Liver (tissue), 9 donors: ENCODE measurements around the gene SH2D3A. TPM values are rescaled to one million over a fixed set of nuclear protein-coding genes. Genes with fewer than 3 reads are reported as not detected.
A peak's percentile ranks its signal among the peaks of the same experiment; 100 is the strongest.

Source experiments
- DNase-seq: peaks from one replicate; pipeline ENCODE4 v3.0.0-alpha.2; 2017; ENCODE audit warnings: low spot score
- H3K27ac ChIP-seq, 2 donors: one replicate each; pipeline ENCODE4 v1.7.0; 2013; ENCODE audit warnings: inconsistent platforms in 2 of 2, low read length in 2 of 2, control low read depth in 1 of 2, low read depth in 1 of 2, mild to moderate bottlenecking in 1 of 2
- H3K27me3 ChIP-seq, 4 donors: one replicate each; pipeline versions ENCODE4 v1.6.1 to v1.7.0; 2013; ENCODE audit warnings: low read length in 3 of 4, inconsistent platforms in 1 of 4, mild to moderate bottlenecking in 1 of 4, moderate library complexity in 1 of 4; ENCODE audit not compliant: control insufficient read depth in 4 of 4, insufficient read depth in 4 of 4
- H3K36me3 ChIP-seq, 4 donors: one replicate each; pipeline versions ENCODE4 v1.6.1 to v1.7.0; 2013; ENCODE audit warnings: low read length in 3 of 4, mild to moderate bottlenecking in 3 of 4, low read depth in 1 of 4, moderate library complexity in 1 of 4; ENCODE audit not compliant: control insufficient read depth in 4 of 4, insufficient read depth in 3 of 4
- H3K4me1 ChIP-seq, 4 donors: one replicate each; pipeline versions ENCODE4 v1.6.1 to v1.7.0; 2013; ENCODE audit warnings: low read length in 3 of 4, mild to moderate bottlenecking in 3 of 4, moderate library complexity in 1 of 4; ENCODE audit not compliant: control insufficient read depth in 4 of 4, insufficient read depth in 4 of 4
- H3K4me3 ChIP-seq, 3 donors: one replicate each; pipeline versions ENCODE4 v1.6.1 to v1.7.0; 2013; ENCODE audit warnings: low read length in 3 of 3, control low read depth in 1 of 3, low read depth in 1 of 3, mild to moderate bottlenecking in 1 of 3
- H3K9ac ChIP-seq, 2 donors: one replicate each; pipeline ENCODE4 v1.7.0; 2013; ENCODE audit warnings: low read length in 2 of 2, mild to moderate bottlenecking in 2 of 2, moderate library complexity in 2 of 2, control low read depth in 1 of 2, low read depth in 1 of 2
- H3K9me3 ChIP-seq, 4 donors: one replicate each; pipeline versions ENCODE4 v1.6.1 to v1.7.0; 2013; ENCODE audit warnings: low read length in 3 of 4; ENCODE audit not compliant: control insufficient read depth in 4 of 4
- EGR1 ChIP-seq, 2 donors: IDR thresholded peaks; 2 replicates each; pipeline ENCODE4 v1.6.1; 2016 to 2018; ENCODE audit warnings: antibody characterized with exemption in 2 of 2, low read depth in 2 of 2
- FOXA2 ChIP-seq: IDR thresholded peaks from 2 replicates; pipeline ENCODE4 v1.6.1; 2016; ENCODE audit warnings: antibody characterized with exemption
- GABPA ChIP-seq, 2 donors: IDR thresholded peaks in 1 of 2; conservative IDR thresholded peaks in 1 of 2; 2 replicates each; pipeline ENCODE4 v1.6.1; 2016; ENCODE audit warnings: antibody characterized with exemption in 2 of 2, mild to moderate bottlenecking in 1 of 2, moderate library complexity in 1 of 2
- HNF4G ChIP-seq: IDR thresholded peaks from 2 replicates; pipeline ENCODE4 v1.6.1; 2016; ENCODE audit warnings: antibody characterized with exemption
- RAD21 ChIP-seq, 2 donors: IDR thresholded peaks; 2 replicates each; pipeline ENCODE4 v1.6.1; 2016; ENCODE audit warnings: antibody characterized with exemption in 2 of 2, mild to moderate bottlenecking in 2 of 2
- REST ChIP-seq: IDR thresholded peaks from 2 replicates; pipeline ENCODE4 v1.6.1; 2016; ENCODE audit warnings: antibody characterized with exemption, mild to moderate bottlenecking
- RXRA ChIP-seq, 2 donors: IDR thresholded peaks; 2 replicates each; pipeline ENCODE4 v1.6.1; 2017 to 2018; ENCODE audit warnings: antibody characterized with exemption in 2 of 2, mild to moderate bottlenecking in 1 of 2
- TAF1 ChIP-seq: conservative IDR thresholded peaks from 2 replicates; pipeline ENCODE4 v1.6.1; 2016; ENCODE audit warnings: antibody characterized with exemption, mild to moderate bottlenecking
- YY1 ChIP-seq: IDR thresholded peaks from 2 replicates; pipeline ENCODE4 v1.6.1; 2016; ENCODE audit warnings: antibody characterized with exemption, mild to moderate bottlenecking
- ZBTB33 ChIP-seq: IDR thresholded peaks from 2 replicates; pipeline ENCODE4 v1.6.1; 2016; ENCODE audit warnings: antibody characterized with exemption
- WGBS: extraction: QIAGEN DNeasy Blood & Tissue Kit; methylation state at CpG from one replicate; pipeline ENCODE4 v1.1.7; 2013; 5-methylcytosine and 5-hydroxymethylcytosine counted together
- polyA plus RNA-seq, 2 donors: library from polyadenylated mRNA; stranded (reverse) in 1 of 2; unstranded in 1 of 2; fragments of 200-250 nt in 1 of 2; fragments of >200 nt in 1 of 2; fragmentation: Nextera tagmentation in 1 of 2; extraction: Ambion mirVana in 1 of 2; gene quantifications; one replicate each; pipeline versions ENCODE4 v1.2.1 to v1.2.3, GENCODE V29; 2013 to 2015
- total RNA-seq, 2 donors: library from RNA; depleted of rRNA; stranded (reverse); fragments of >200 nt; gene quantifications; one replicate each; pipeline ENCODE4 v1.2.3, GENCODE V29; 2014
- TF ChIP-seq, protein P1 (sequence below): fragments of 150-350 bp; IDR thresholded peaks from 2 replicates; pipeline ENCODE4 v1.5.1; 2017; ENCODE audit warnings: improper control_type of control experiment, low read depth, low read length; ENCODE audit not compliant: missing input control
- TF ChIP-seq, protein P2 (sequence below): IDR thresholded peaks from 2 replicates; pipeline ENCODE4 v1.6.1; 2016; ENCODE audit warnings: antibody characterized with exemption
- donor health status: healthy.
- donor health status: healthy.
- donor health status: healthy.
- donor health status: healthy.
- donor health status: healthy.

Gene SH2D3A
- total and polyA plus RNA-seq, 4 donors = 0.23 to 1.0 (median 0.77) TPM

DNA sequence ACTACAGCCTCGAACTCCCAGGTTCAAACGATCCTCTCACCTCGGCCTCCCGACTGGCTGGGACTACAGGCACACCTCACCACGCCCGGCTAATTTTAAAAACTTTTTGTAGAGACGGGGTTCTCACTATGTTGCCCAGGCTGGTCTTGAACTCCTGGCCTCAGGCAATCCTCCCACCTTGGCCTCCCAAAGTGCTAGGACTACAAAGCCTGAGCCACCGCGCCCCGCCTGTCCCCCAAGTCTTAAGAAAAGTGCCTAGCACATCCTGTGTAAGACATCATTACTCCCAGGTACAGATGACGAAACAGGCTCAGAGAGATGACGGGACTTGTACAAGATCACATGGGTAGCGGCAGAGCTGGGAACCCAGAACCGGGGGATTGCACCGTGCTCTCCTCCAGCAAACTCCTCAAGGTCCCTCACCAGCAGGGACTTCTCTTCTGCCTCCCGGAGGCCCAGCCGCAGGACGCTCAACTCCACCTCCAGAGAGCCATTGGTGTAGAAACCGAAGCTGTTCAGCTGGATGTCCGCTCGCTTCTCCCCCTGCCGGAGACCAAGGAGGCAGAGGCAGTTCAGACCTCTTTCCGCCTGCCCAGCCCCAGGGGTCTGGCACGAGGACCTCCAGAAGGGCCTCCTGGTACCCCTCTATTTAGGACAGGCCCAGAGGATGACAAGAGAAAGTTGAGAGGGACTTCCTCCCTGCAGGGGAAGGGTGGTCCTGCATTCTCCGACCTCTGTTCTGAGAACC lies 30.9 kb downstream of the SH2D3A start (continued):
- no peak for TF ChIP-seq REST
- TF ChIP-seq YY1 = peak; percentile 15
- peak; percentile 79 to 89 for TF ChIP-seq RAD21 (IDR thresholded peaks at IDR 0.05)
- TF ChIP-seq, protein P1, sequence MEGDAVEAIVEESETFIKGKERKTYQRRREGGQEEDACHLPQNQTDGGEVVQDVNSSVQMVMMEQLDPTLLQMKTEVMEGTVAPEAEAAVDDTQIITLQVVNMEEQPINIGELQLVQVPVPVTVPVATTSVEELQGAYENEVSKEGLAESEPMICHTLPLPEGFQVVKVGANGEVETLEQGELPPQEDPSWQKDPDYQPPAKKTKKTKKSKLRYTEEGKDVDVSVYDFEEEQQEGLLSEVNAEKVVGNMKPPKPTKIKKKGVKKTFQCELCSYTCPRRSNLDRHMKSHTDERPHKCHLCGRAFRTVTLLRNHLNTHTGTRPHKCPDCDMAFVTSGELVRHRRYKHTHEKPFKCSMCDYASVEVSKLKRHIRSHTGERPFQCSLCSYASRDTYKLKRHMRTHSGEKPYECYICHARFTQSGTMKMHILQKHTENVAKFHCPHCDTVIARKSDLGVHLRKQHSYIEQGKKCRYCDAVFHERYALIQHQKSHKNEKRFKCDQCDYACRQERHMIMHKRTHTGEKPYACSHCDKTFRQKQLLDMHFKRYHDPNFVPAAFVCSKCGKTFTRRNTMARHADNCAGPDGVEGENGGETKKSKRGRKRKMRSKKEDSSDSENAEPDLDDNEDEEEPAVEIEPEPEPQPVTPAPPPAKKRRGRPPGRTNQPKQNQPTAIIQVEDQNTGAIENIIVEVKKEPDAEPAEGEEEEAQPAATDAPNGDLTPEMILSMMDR = peak; percentile 58

DNA sequence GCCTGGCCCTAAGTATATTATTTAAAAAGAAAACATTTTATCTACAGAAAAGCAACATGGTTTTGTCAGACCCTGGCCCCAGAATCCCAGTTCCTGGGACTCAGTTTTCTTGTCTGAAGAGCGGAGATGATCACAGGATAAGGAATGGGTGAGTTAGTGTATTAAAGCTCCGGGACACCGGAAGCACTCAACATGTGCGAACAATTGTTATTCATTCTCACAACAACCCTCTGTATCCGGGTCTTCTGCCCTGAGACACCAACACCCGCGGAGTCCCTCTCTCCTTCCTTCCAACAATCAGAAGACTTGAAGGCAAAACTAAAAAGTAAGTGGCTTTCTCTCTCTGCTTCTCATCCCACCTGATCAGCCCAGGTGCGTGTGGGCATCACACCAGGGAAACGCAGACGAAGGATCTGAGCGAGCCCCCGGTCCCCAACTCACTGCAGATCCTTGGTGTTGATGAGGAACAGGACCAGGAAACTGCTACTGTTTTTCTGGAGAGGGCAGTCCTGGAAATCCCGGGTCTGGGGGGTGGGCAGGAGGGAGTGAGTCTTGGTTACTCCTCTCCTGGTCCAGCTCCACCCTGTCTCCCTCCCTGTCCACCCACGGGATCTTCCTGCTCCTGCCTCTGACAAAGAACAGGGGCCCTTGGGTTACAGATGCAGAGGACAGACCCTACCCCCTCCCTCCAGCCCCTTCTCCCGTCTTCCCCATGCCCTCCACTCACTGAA lies 31.9 kb downstream of the SH2D3A start:
- DNase-seq = no peak
- H3K27ac ChIP-seq = peak overlapping the region; percentile 94 to 96
- no peak for TF ChIP-seq EGR1 (IDR thresholded peaks at IDR 0.05; ENCODE audit: low read depth in 2 of 2)
- TF ChIP-seq, protein P2, sequence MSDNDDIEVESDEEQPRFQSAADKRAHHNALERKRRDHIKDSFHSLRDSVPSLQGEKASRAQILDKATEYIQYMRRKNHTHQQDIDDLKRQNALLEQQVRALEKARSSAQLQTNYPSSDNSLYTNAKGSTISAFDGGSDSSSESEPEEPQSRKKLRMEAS = no peak
- TF ChIP-seq GABPA (IDR thresholded peaks at IDR 0.05 in 1 of 2, conservative IDR thresholded peaks at IDR 0.05 in 1 of 2) = no peak
- no peak for TF ChIP-seq RXRA (IDR thresholded peaks at IDR 0.05)
- no peak for TF ChIP-seq YY1
- TF ChIP-seq ZBTB33 = no peak
- TF ChIP-seq FOXA2 = no peak
- TF ChIP-seq TAF1 = no peak
- TF ChIP-seq HNF4G = no peak
- no peak overlapping the region for H3K4me3 ChIP-seq
- no peaks in the 10 kb centered on the region for H3K9me3 ChIP-seq
- H3K27me3 ChIP-seq = no peaks in the 10 kb centered on the region
- H3K9ac ChIP-seq = peak overlapping the region in 1 of 2 donors; percentile 18
- peaks cover 10 to 50% (median 36%) of the 10 kb centered on the region in 4 donors for H3K4me1 ChIP-seq
- 83% methylated on average over 15 of the region's 15 CpGs for WGBS
- H3K36me3 ChIP-seq = peaks cover 2 to 11% (median 3%) of the 10 kb centered on the region in 4 donors
